WTC11 (cell line): ENCODE data around the gene SLC25A10. TPM values are rescaled to one million over a fixed set of nuclear protein-coding genes. Genes with fewer than 3 reads are reported as not detected.
A peak's percentile ranks its signal among the peaks of the same experiment; 100 is the strongest.
"Not testable (repeated sequence)": the region's sequence is repeated elsewhere in the genome, so short reads cannot be mapped to it uniquely, and the experiment has no call there.

Experiments used
- ATAC-seq: fragments of 200-7000 bp; cut with Tn5 transposase; 2 replicates; pipeline ENCODE4 v1.10.0; 2021; ENCODE audit warnings: mild to moderate bottlenecking, moderate library complexity
- CTCF ChIA-PET: fragments of 300-600 bp; sonication (Branson Sonifier 250); formaldehyde crosslinking; loops from one replicate; lab custom pipeline; 2021; ENCODE audit warnings: antibody characterized with exemption; lab: Charles Lee
- POLR2A ChIA-PET: fragments of 350-600 bp; sonication (Branson Sonifier 250); formaldehyde crosslinking; loops from one replicate; lab custom pipeline; 2021; ENCODE audit warnings: antibody characterized with exemption; lab: Charles Lee
- DNase-seq: peaks from one replicate; pipeline ENCODE4 v3.0.0; 2021; ENCODE audit warnings: low spot score
- H3K27ac Mint-ChIP-seq: 2 replicates; pipeline ENCODE4 v1.8.0; 2021; ENCODE audit warnings: mixed read lengths
- H3K27me3 Mint-ChIP-seq: 2 replicates; pipeline ENCODE4 v1.8.0; 2021; ENCODE audit warnings: low read depth, mild to moderate bottlenecking, moderate library complexity, mixed read lengths
- H3K36me3 Mint-ChIP-seq: 2 replicates; pipeline ENCODE4 v1.8.0; 2021; ENCODE audit warnings: mixed read lengths
- H3K4me1 Mint-ChIP-seq: 2 replicates; pipeline ENCODE4 v1.8.0; 2022; ENCODE audit warnings: mixed read lengths
- H3K4me3 Mint-ChIP-seq: 2 replicates; pipeline ENCODE4 v1.8.0; 2021; ENCODE audit warnings: mild to moderate bottlenecking, moderate library complexity, mixed read lengths
- H3K9me3 Mint-ChIP-seq: 2 replicates; pipeline ENCODE4 v1.8.0; 2021; ENCODE audit warnings: mixed read lengths
- MXD4 ChIP-seq: fragments of 250-450 bp; sonication (Bioruptor Pico); IDR thresholded peaks from 2 replicates; pipeline ENCODE4 v1.8.0; 2021; ENCODE audit warnings: mild to moderate bottlenecking, moderate library complexity, borderline replicate concordance
- MYBL2 ChIP-seq: sonication (generic); formaldehyde crosslinking; IDR thresholded peaks from 2 replicates; pipeline ENCODE4 v1.8.1; 2023; ENCODE audit warnings: mild to moderate bottlenecking, moderate library complexity, missing genetic modification reagents
- OVOL2 ChIP-seq: fragments of 250-450 bp; sonication (Bioruptor Pico); IDR thresholded peaks from 2 replicates; pipeline ENCODE4 v1.9.0; 2021; ENCODE audit warnings: mild to moderate bottlenecking, borderline replicate concordance
- ZNF671 ChIP-seq: fragments of 250-450 bp; sonication (Bioruptor Pico); IDR thresholded peaks from 2 replicates; pipeline ENCODE4 v1.8.0; 2021; ENCODE audit warnings: mild to moderate bottlenecking
- total RNA-seq: library from RNA; stranded (reverse); gene quantifications from 3 replicates; pipeline ENCODE4 v1.2.3, GENCODE V29; 2021
- TF ChIP-seq, protein P1 (sequence below): sonication (generic); formaldehyde crosslinking; IDR thresholded peaks from 2 replicates; pipeline ENCODE4 v1.8.1; 2022; ENCODE audit warnings: low read depth, missing genetic modification reagents, borderline replicate concordance
- TF ChIP-seq, protein P2 (sequence below): fragments of 200-600 bp; IDR thresholded peaks from 2 replicates; pipeline ENCODE4 v1.8.0; 2022; ENCODE audit warnings: antibody characterized with exemption
- TF ChIP-seq, protein P3 (sequence below): fragments of 250-450 bp; sonication (Bioruptor Pico); IDR thresholded peaks from 2 replicates; pipeline ENCODE4 v1.9.0; 2021; ENCODE audit warnings: mild to moderate bottlenecking
- TF ChIP-seq, protein P4 (sequence below): sonication (generic); formaldehyde crosslinking; conservative IDR thresholded peaks from 2 replicates; pipeline ENCODE4 v1.8.1; 2022; ENCODE audit warnings: mild to moderate bottlenecking, missing genetic modification reagents
- TF ChIP-seq, protein P5 (sequence below): sonication (generic); formaldehyde crosslinking; IDR thresholded peaks from 2 replicates; pipeline ENCODE4 v1.8.1; 2023; ENCODE audit warnings: mild to moderate bottlenecking, missing genetic modification reagents, moderate library complexity
- TF ChIP-seq, protein P6 (sequence below): sonication (generic); formaldehyde crosslinking; conservative IDR thresholded peaks from 2 replicates; pipeline ENCODE4 v1.8.1; 2023; ENCODE audit warnings: mild to moderate bottlenecking, low read depth, missing genetic modification reagents, moderate library complexity

SLC25A10 gene
- total RNA-seq, 1 experiment from 2014 or later: 38.7 TPM

DNA sequence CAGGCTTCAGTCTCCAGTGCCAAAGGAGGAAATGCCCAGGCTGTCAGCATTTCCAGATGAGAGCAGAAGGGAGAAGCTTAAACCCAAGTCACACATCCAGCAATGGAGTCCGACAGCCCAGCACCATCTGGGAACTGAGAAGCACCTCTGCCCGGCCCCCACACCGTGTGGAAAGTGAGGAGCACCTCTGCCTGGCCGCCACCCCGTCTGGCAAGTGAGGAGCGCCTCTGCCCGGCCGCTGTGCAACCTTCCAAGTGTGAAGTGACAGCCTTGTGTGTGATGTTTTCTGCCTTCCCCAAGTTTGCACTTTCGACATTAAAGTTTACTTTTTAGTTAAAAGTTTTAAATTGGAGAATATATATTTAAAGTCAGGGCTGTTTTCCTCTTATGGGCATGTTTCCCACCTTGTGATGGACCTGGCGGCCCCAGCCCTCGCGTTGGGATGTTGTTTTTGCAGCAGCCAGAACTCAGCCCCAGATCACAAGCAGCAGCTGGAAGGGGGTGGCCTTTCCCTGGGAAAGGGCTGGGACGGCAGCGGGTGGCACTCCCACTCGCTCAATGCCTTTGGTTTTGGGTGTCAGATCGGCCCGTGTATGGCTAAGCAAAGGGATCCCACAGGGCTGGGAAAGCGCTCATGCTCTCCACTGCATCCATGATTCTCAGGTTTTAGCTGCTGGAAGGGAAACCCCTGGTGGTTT is 38.4 kb upstream of the SLC25A10 start:
- no peaks in the 10 kb centered on the region for H3K27me3 Mint-ChIP-seq
- peaks cover 44% of the 10 kb centered on the region for H3K36me3 Mint-ChIP-seq
- no peak for DNase-seq
- POLR2A ChIA-PET: no interaction called here
- ATAC-seq: no peak
- H3K27ac Mint-ChIP-seq: no peak overlapping the region
- H3K9me3 Mint-ChIP-seq: no peaks in the 10 kb centered on the region
- CTCF ChIA-PET: no interaction called here
- no peaks in the 10 kb centered on the region for H3K4me1 Mint-ChIP-seq
- TF ChIP-seq MXD4 (no peak), MYBL2 (CRISPR knock-in tag) (no peak), OVOL2 (CRISPR knock-in tag) (no peak), ZNF671 (no peak)
- TF ChIP-seq, protein P1, sequence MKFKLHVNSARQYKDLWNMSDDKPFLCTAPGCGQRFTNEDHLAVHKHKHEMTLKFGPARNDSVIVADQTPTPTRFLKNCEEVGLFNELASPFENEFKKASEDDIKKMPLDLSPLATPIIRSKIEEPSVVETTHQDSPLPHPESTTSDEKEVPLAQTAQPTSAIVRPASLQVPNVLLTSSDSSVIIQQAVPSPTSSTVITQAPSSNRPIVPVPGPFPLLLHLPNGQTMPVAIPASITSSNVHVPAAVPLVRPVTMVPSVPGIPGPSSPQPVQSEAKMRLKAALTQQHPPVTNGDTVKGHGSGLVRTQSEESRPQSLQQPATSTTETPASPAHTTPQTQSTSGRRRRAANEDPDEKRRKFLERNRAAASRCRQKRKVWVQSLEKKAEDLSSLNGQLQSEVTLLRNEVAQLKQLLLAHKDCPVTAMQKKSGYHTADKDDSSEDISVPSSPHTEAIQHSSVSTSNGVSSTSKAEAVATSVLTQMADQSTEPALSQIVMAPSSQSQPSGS (CRISPR knock-in tag): no peak
- TF ChIP-seq, protein P2, sequence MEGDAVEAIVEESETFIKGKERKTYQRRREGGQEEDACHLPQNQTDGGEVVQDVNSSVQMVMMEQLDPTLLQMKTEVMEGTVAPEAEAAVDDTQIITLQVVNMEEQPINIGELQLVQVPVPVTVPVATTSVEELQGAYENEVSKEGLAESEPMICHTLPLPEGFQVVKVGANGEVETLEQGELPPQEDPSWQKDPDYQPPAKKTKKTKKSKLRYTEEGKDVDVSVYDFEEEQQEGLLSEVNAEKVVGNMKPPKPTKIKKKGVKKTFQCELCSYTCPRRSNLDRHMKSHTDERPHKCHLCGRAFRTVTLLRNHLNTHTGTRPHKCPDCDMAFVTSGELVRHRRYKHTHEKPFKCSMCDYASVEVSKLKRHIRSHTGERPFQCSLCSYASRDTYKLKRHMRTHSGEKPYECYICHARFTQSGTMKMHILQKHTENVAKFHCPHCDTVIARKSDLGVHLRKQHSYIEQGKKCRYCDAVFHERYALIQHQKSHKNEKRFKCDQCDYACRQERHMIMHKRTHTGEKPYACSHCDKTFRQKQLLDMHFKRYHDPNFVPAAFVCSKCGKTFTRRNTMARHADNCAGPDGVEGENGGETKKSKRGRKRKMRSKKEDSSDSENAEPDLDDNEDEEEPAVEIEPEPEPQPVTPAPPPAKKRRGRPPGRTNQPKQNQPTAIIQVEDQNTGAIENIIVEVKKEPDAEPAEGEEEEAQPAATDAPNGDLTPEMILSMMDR: no peak
- TF ChIP-seq, protein P3, sequence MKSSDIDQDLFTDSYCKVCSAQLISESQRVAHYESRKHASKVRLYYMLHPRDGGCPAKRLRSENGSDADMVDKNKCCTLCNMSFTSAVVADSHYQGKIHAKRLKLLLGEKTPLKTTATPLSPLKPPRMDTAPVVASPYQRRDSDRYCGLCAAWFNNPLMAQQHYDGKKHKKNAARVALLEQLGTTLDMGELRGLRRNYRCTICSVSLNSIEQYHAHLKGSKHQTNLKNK: no peak
- TF ChIP-seq, protein P4, sequence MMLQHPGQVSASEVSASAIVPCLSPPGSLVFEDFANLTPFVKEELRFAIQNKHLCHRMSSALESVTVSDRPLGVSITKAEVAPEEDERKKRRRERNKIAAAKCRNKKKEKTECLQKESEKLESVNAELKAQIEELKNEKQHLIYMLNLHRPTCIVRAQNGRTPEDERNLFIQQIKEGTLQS (CRISPR knock-in tag): no peak
- TF ChIP-seq, protein P5, sequence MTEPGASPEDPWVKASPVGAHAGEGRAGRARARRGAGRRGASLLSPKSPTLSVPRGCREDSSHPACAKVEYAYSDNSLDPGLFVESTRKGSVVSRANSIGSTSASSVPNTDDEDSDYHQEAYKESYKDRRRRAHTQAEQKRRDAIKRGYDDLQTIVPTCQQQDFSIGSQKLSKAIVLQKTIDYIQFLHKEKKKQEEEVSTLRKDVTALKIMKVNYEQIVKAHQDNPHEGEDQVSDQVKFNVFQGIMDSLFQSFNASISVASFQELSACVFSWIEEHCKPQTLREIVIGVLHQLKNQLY: no peak
- TF ChIP-seq, protein P6, sequence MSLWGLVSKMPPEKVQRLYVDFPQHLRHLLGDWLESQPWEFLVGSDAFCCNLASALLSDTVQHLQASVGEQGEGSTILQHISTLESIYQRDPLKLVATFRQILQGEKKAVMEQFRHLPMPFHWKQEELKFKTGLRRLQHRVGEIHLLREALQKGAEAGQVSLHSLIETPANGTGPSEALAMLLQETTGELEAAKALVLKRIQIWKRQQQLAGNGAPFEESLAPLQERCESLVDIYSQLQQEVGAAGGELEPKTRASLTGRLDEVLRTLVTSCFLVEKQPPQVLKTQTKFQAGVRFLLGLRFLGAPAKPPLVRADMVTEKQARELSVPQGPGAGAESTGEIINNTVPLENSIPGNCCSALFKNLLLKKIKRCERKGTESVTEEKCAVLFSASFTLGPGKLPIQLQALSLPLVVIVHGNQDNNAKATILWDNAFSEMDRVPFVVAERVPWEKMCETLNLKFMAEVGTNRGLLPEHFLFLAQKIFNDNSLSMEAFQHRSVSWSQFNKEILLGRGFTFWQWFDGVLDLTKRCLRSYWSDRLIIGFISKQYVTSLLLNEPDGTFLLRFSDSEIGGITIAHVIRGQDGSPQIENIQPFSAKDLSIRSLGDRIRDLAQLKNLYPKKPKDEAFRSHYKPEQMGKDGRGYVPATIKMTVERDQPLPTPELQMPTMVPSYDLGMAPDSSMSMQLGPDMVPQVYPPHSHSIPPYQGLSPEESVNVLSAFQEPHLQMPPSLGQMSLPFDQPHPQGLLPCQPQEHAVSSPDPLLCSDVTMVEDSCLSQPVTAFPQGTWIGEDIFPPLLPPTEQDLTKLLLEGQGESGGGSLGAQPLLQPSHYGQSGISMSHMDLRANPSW: no peak
- no peak overlapping the region for H3K4me3 Mint-ChIP-seq

DNA sequence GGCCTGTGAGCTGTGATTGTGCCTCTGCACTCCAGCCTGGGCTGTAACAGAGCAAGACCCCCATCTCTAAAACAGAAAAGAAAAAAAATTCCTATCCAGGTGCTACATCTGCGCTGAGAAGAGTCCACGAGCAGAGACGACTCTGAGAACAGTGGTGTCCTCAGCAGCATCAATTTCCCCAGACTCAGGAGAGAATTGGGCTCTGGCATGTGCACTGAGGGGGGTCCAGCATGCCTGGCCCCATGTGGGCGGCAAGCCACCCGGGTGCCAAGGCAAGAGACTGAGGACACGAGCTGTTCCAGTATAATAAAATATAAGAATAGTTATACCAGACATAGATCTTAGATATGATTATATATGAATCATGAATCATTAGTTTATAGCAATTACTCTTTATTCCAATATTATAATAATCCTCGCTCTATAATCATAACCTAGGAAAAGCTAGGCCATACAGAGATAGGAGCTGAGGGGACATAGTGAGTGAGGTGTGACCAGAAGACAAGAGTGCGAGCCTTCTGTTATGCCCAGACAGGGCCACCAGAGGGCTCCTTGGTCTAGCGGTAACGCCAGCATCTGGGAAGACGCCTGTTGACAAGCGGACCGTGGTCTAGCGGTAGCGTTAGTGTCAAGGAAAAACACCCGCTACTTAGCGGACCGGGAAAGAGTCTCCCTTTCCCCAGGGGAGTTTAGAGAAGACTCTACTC is 36.4 kb upstream of the SLC25A10 start:
- H3K4me3 Mint-ChIP-seq, H3K27me3 Mint-ChIP-seq, POLR2A ChIA-PET, ATAC-seq, H3K4me1 Mint-ChIP-seq: not testable (repeated sequence)
- TF ChIP-seq, protein P2: 0 out of 2 replicates have a peak, but pooled peaks have one; percentile 11
- TF ChIP-seq, all 79 proteins: peak for 1; not testable (repeated sequence) for 78
- peak; percentile 51 for DNase-seq
- not testable (repeated sequence) for H3K9me3 Mint-ChIP-seq, H3K27ac Mint-ChIP-seq
- CTCF ChIA-PET: interaction anchor here (0.6 to 1.9 kb wide), 10 partner anchors 9 to 1306 kb away, joined by 3 to 9 read pairs (median 5); partner anchors contain the start of genes ARL16, CCDC137, HGS and MRPL12
- H3K36me3 Mint-ChIP-seq: peaks cover 33% of the 10 kb centered on the region
